ENCODE measurements around the gene ITPKA.

ITPKA gene

GRCh38 chr15:41517895-41518449 is 24.3 kb downstream of the ITPKA start:
- no peak for TF ChIP-seq TAF1 (IDR thresholded peaks at IDR 0.05; ENCODE audit: borderline replicate concordance, insufficient read depth, low read length)
- TF ChIP-seq SIN3A (IDR thresholded peaks at IDR 0.05; ENCODE audit: borderline replicate concordance, insufficient read depth, low read length), result no peak
- TF ChIP-seq FOXP2 (optimal IDR thresholded peaks at IDR 0.05; ENCODE audit: borderline replicate concordance, extremely low read depth, extremely low read length, insufficient read depth), result no peak
- TF ChIP-seq REST (IDR thresholded peaks at IDR 0.05; ENCODE audit: insufficient read depth in 1 of 2, low read depth in 2 of 2, low read length in 2 of 2), result no peak
- TF ChIP-seq POLR2AphosphoS5 (IDR thresholded peaks at IDR 0.05; ENCODE audit: low read depth, low read length), result no peak

GRCh38 chr15:41520636-41521035 is 27.0 kb downstream of the ITPKA start:
- TF ChIP-seq REST (IDR thresholded peaks at IDR 0.05; ENCODE audit: insufficient read depth in 1 of 2, low read depth in 2 of 2, low read length in 2 of 2) (no peak), SIN3A (IDR thresholded peaks at IDR 0.05; ENCODE audit: borderline replicate concordance, insufficient read depth, low read length) (no peak), POLR2AphosphoS5 (IDR thresholded peaks at IDR 0.05; ENCODE audit: low read depth, low read length) (no peak)

GRCh38 chr15:41521614-41522013 is 27.9 kb downstream of the ITPKA start:
- TF ChIP-seq REST (IDR thresholded peaks at IDR 0.05; ENCODE audit: insufficient read depth in 1 of 2, low read depth in 2 of 2, low read length in 2 of 2) (no peak), POLR2AphosphoS5 (IDR thresholded peaks at IDR 0.05; ENCODE audit: low read depth, low read length) (no peak), TAF1 (IDR thresholded peaks at IDR 0.05; ENCODE audit: borderline replicate concordance, insufficient read depth, low read length) (no peak)

GRCh38 chr15:41523097-41523496 is 29.4 kb downstream of the ITPKA start:
- TF ChIP-seq TAF1 (IDR thresholded peaks at IDR 0.05; ENCODE audit: borderline replicate concordance, insufficient read depth, low read length) (no peak), POLR2AphosphoS5 (IDR thresholded peaks at IDR 0.05; ENCODE audit: low read depth, low read length) (no peak), REST (IDR thresholded peaks at IDR 0.05; ENCODE audit: insufficient read depth in 1 of 2, low read depth in 2 of 2, low read length in 2 of 2) (no peak), SIN3A (IDR thresholded peaks at IDR 0.05; ENCODE audit: borderline replicate concordance, insufficient read depth, low read length) (no peak), FOXP2 (optimal IDR thresholded peaks at IDR 0.05; ENCODE audit: borderline replicate concordance, extremely low read depth, extremely low read length, insufficient read depth) (no peak)

GRCh38 chr15:41530363-41530956 is 36.8 kb downstream of the ITPKA start:
- TF ChIP-seq SIN3A (IDR thresholded peaks at IDR 0.05; ENCODE audit: borderline replicate concordance, insufficient read depth, low read length) (no peak), FOXP2 (optimal IDR thresholded peaks at IDR 0.05; ENCODE audit: borderline replicate concordance, extremely low read depth, extremely low read length, insufficient read depth) (peak; percentile 31)
